Esophagus squamous epithelium (tissue), 4 donors: Measurements from ENCODE around the gene CHI3L2.

Experiments used
- CTCF ChIP-seq, 6 experiments: fragments of 450-650 bp in 4 of 6; fragments of 200-600 bp in 2 of 6; sonication (generic) in 2 of 6; IDR thresholded peaks; one replicate each; pipeline ENCODE4 v1.5.1; 2016 to 2019; ENCODE audit warnings: antibody characterized with exemption in 6 of 6, mild to moderate bottlenecking in 4 of 6, moderate library complexity in 4 of 6
- POLR2A ChIP-seq, 4 donors: fragments of 450-650 bp; IDR thresholded peaks; one replicate each; pipeline ENCODE4 v1.6.1; 2017; ENCODE audit warnings: antibody characterized with exemption in 4 of 4, mild to moderate bottlenecking in 4 of 4, moderate library complexity in 3 of 4

- TF ChIP-seq POLR2A (IDR thresholded peaks at IDR 0.05) (no peak), CTCF (IDR thresholded peaks at IDR 0.05) (no peak)
Observed at GRCh38 chr1:111209622-111210021, 17.9 kb upstream of the CHI3L2 start.
